CD4-positive, alpha-beta T cell (primary cell): ENCODE measurements around the gene ASTN2. TPM values are rescaled to one million over a fixed set of nuclear protein-coding genes. Genes with fewer than 3 reads are reported as not detected.

Experiments
- ATAC-seq: fragments of 200-7000 bp; cut with Tn5 transposase; one replicate; pipeline ENCODE4 v1.10.0; 2022; ENCODE audit warnings: mild to moderate bottlenecking; ENCODE audit not compliant: poor library complexity
- CTCF ChIA-PET: fragments of 350-600 bp; sonication (Branson Sonifier 250); formaldehyde crosslinking; loops from one replicate; lab custom pipeline; 2021; ENCODE audit warnings: antibody characterized with exemption, inconsistent platforms; lab: Charles Lee
- POLR2A ChIA-PET: fragments of 350-600 bp; sonication (Branson Sonifier 250); formaldehyde crosslinking; loops from one replicate; lab custom pipeline; 2021; ENCODE audit warnings: antibody characterized with exemption, inconsistent platforms; lab: Charles Lee
- DNase-seq, 14 experiments: peaks; one replicate each; pipeline ENCODE4 v3.0.0-alpha.2; 2013 to 2020; ENCODE audit warnings: mixed read lengths in 2 of 14
- H3K27ac ChIP-seq, 2 donors: one replicate each; pipeline versions ENCODE4 v1.5.1 to v1.7.0; 2013; ENCODE audit warnings: low read length in 2 of 2, low read depth in 1 of 2, mild to moderate bottlenecking in 1 of 2
- H3K27me3 ChIP-seq, 2 experiments: 1 replicate in 1 of 2; 2 replicates in 1 of 2; pipeline versions ENCODE4 v1.6.1 to v1.7.0; 2013; ENCODE audit warnings: low read length in 2 of 2, control low read depth in 1 of 2, mild to moderate bottlenecking in 1 of 2, moderate library complexity in 1 of 2; ENCODE audit not compliant: insufficient read depth in 2 of 2, control insufficient read depth in 1 of 2
- H3K36me3 ChIP-seq: one replicate; pipeline ENCODE4 v1.6.1; 2013; ENCODE audit warnings: low read length, control low read depth; ENCODE audit not compliant: insufficient read depth
- H3K4me1 ChIP-seq: one replicate; pipeline ENCODE4 v1.6.1; 2013; ENCODE audit warnings: low read length, control low read depth; ENCODE audit not compliant: insufficient read depth
- H3K4me3 ChIP-seq: one replicate; pipeline ENCODE4 v1.5.1; 2013; ENCODE audit warnings: mild to moderate bottlenecking, low read length, moderate library complexity
- H3K9me3 ChIP-seq, 2 experiments: 1 replicate in 1 of 2; 2 replicates in 1 of 2; pipeline versions ENCODE4 v1.6.1 to v1.7.0; 2013; ENCODE audit warnings: low read length in 2 of 2, mild to moderate bottlenecking in 2 of 2, control low read depth in 1 of 2, moderate library complexity in 1 of 2; ENCODE audit not compliant: control insufficient read depth in 1 of 2, insufficient read depth in 1 of 2
- H3K27ac Mint-ChIP-seq: one replicate; pipeline ENCODE4 v1.8.0; 2020; ENCODE audit warnings: mixed read lengths
- H3K27me3 Mint-ChIP-seq: one replicate; pipeline ENCODE4 v1.8.0; 2021; ENCODE audit warnings: mixed read lengths
- H3K36me3 Mint-ChIP-seq: one replicate; pipeline ENCODE4 v1.8.0; 2021; ENCODE audit warnings: low read depth, mixed read lengths
- H3K4me1 Mint-ChIP-seq: one replicate; pipeline ENCODE4 v1.8.0; 2021; ENCODE audit warnings: low read depth, mixed read lengths
- H3K4me3 Mint-ChIP-seq: one replicate; pipeline ENCODE4 v1.8.0; 2020; ENCODE audit warnings: mild to moderate bottlenecking, mixed read lengths
- H3K9me3 Mint-ChIP-seq: one replicate; pipeline ENCODE4 v1.8.0; 2020; ENCODE audit warnings: mixed read lengths
- CTCF ChIP-seq: fragments of 200-600 bp; IDR thresholded peaks from one replicate; pipeline ENCODE4 v1.8.0; 2022; ENCODE audit warnings: antibody characterized with exemption, mild to moderate bottlenecking
- intact Hi-C, 2 experiments: fragments of 100-400 bp; cut with DNase I in 1 of 2; cut with micrococcal nuclease in 1 of 2; formaldehyde crosslinking; loops; one replicate each; pipeline versions ENCODE4 v1.15.1 to v1.9.0; 2023 to 2025; cut with DNase I, micrococcal nuclease
- total RNA-seq, 174 experiments: library from RNA in 2 of 174; stranded (reverse) in 2 of 174; gene quantifications; one replicate each; pipeline ENCODE4 v1.2.3 and lab custom pipeline; 2021 to 2026

Gene ASTN2
- total RNA-seq, 2 experiments from 2014 or later: 2.3 to 2.4 TPM

DNA sequence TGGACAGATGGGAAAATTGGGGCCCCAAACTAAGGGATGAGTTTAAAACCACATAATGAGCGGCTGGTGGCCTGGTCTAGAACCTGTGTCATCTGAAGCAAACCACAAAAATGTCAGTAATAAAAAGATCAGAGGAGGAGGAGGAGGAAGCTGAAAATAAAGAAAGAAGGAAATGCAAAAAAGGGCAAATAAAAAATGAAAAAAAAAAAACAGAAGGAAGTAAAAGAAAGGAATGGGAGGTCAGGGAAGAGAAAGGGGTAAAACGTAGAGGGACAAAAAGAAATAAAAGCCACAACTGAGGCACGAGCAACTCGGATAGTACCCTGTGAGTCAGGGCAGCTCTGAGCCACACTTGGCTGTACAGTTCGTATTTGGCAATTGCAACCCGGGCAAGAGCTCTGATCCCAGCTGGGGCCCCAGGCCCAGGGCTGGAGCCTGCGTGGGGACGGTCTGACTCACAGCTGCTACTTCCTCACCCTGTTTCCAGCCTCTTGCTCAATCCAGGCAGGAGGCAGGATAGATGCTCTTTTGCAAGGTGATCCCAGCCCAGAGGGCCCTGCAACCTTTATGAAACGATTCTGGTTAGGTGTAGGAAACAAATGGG lies 865.7 kb downstream of the ASTN2 start:
- TF ChIP-seq CTCF: no peak
- no peaks in the 10 kb centered on the region for H3K27me3 Mint-ChIP-seq
- Histone ChIP-seq H3K27me3 (no peaks in the 10 kb centered on the region), H3K36me3 (no peaks in the 10 kb centered on the region), H3K4me3 (no peak overlapping the region), H3K27ac (no peak overlapping the region), H3K9me3 (peaks cover 0 to 3% of the 10 kb centered on the region in 2 experiments), H3K4me1 (no peaks in the 10 kb centered on the region)
- CTCF ChIA-PET: no interaction called here
- no peaks in the 10 kb centered on the region for H3K9me3 Mint-ChIP-seq
- POLR2A ChIA-PET: no interaction called here
- H3K36me3 Mint-ChIP-seq: no peaks in the 10 kb centered on the region
- DNase-seq (peak in 2 of 14 experiments; percentile 51 to 66), ATAC-seq (no peak)
- no peaks in the 10 kb centered on the region for H3K4me1 Mint-ChIP-seq
- intact Hi-C loops: no loop called here
- no peak overlapping the region for H3K4me3 Mint-ChIP-seq
- H3K27ac Mint-ChIP-seq: no peak overlapping the region

DNA sequence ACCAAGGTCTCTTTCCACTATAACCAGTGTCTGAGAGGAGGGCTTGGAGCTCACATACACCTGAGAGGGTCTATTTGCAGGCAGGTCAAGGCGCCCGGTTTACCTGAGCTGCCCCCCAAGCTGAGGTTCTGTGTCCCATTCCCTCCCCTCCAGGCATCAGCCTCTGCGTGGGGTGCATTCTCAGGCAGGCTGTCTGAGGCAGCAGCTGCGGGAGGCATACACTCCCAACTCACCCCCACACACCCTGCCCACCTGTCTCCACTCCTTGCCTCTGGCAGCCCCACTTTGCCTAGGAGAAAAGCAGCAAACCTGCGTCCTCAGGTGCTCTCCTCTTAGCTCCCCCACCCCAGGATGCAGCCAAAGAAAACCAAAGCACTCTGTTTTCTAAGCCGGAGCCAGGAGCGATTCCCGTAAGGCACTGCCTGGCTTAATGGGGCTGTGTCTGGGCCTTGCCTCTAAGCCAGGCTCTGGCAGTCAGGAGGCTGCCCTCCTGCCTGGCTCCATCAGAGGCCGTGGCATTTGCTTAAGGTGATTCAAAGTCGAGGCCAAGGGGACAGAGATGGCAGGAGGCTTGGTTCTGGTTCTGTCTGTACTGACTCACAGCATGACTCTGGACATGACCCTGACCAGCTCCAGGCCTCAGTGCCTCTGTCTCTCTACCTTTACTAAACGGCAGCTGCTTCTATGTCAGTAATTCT lies 867.0 kb downstream of the ASTN2 start:
- Histone ChIP-seq H3K27ac (no peak overlapping the region), H3K4me3 (no peak overlapping the region), H3K4me1 (no peaks in the 10 kb centered on the region), H3K27me3 (no peaks in the 10 kb centered on the region), H3K9me3 (peaks cover 0 to 3% of the 10 kb centered on the region in 2 experiments), H3K36me3 (no peaks in the 10 kb centered on the region)
- intact Hi-C loops: no loop called here
- H3K4me1 Mint-ChIP-seq: no peaks in the 10 kb centered on the region
- H3K4me3 Mint-ChIP-seq: no peak overlapping the region
- ATAC-seq (no peak), DNase-seq (no peak)
- H3K27me3 Mint-ChIP-seq: no peaks in the 10 kb centered on the region
- ChIA-PET CTCF (no interaction called here), POLR2A (no interaction called here)
- TF ChIP-seq CTCF: no peak
- no peaks in the 10 kb centered on the region for H3K9me3 Mint-ChIP-seq
- H3K36me3 Mint-ChIP-seq: no peaks in the 10 kb centered on the region
- H3K27ac Mint-ChIP-seq: no peak overlapping the region

GRCh38 chr9:116546711-116547581 lies 867.9 kb downstream of the ASTN2 start:
- Mint-ChIP-seq H3K27ac (no peak overlapping the region), H3K27me3 (no peaks in the 10 kb centered on the region), H3K4me3 (no peak overlapping the region), H3K9me3 (no peaks in the 10 kb centered on the region), H3K4me1 (no peaks in the 10 kb centered on the region), H3K36me3 (no peaks in the 10 kb centered on the region)
- Histone ChIP-seq H3K4me1 (no peaks in the 10 kb centered on the region), H3K36me3 (no peaks in the 10 kb centered on the region), H3K27me3 (no peaks in the 10 kb centered on the region), H3K9me3 (peaks cover 0 to 3% of the 10 kb centered on the region in 2 experiments), H3K4me3 (no peak overlapping the region), H3K27ac (no peak overlapping the region)
- ChIA-PET POLR2A (no interaction called here), CTCF (interaction anchor here (1.0 kb wide), 1 partner anchor 11 kb away, joined by 3 read pairs; no protein-coding TSS in a partner anchor)
- ATAC-seq (no peak), DNase-seq (no peak)
- no peak for TF ChIP-seq CTCF
- intact Hi-C loops: no loop called here
